Mucosa of descending colon (tissue), 3 donors: Measurements from ENCODE around the gene MARS1. TPM values are rescaled to one million over a fixed set of nuclear protein-coding genes. Genes with fewer than 3 reads are reported as not detected.
"Not testable (repeated sequence)": the region's sequence is repeated elsewhere in the genome, so short reads cannot be mapped to it uniquely, and the experiment has no call there.

Experiments
- ATAC-seq: fragments of 200-7000 bp; cut with Tn5 transposase; one replicate; pipeline ENCODE4 v1.9.1; 2020; ENCODE audit warnings: mild to moderate bottlenecking, moderate library complexity
- DNase-seq, 3 donors: peaks; one replicate each; pipeline ENCODE4 v3.0.0-alpha.2; 2020
- H3K36me3 ChIP-seq: fragments of 200-600 bp; one replicate; pipeline ENCODE4 v1.8.0; 2021; ENCODE audit warnings: low read depth, mild to moderate bottlenecking
- H3K4me1 ChIP-seq: fragments of 200-600 bp; one replicate; pipeline ENCODE4 v1.8.0; 2021; ENCODE audit warnings: low read depth, mild to moderate bottlenecking
- H3K4me3 ChIP-seq: fragments of 200-600 bp; one replicate; pipeline ENCODE4 v1.8.0; 2021; ENCODE audit warnings: mild to moderate bottlenecking
- H3K9me3 ChIP-seq: fragments of 200-600 bp; one replicate; pipeline ENCODE4 v1.8.0; 2021; ENCODE audit warnings: mild to moderate bottlenecking
- CTCF ChIP-seq: fragments of 200-600 bp; IDR thresholded peaks from one replicate; pipeline ENCODE4 v1.8.0; 2022; ENCODE audit warnings: antibody characterized with exemption, mild to moderate bottlenecking
- intact Hi-C, 2 donors: fragments of 100-400 bp; cut with DNase I in 1 of 2; cut with micrococcal nuclease in 1 of 2; formaldehyde crosslinking; loops; one replicate each; pipeline versions ENCODE4 v1.11.0 to v1.11.1; 2022; cut with DNase I, micrococcal nuclease
- long read RNA-seq, 2 donors: library from polyadenylated mRNA; unstranded; transcript quantifications; one replicate each; pipeline ENCODE4 v2.0.0, GENCODE V29; 2019 to 2021
- total RNA-seq, 3 donors: library from RNA; stranded (reverse); fragmentation: NEBNext Ultra II Directional in 2 of 3; extraction: Animal tissue kit (Norgen Biotek cat#: 25700) in 2 of 3; gene quantifications; one replicate each; pipeline versions ENCODE4 v1.2.1 to v1.2.4, GENCODE V29; 2021 to 2023
- donor health status: DM: no; HTN: no; CAD: no; lungs with moderate emphysema.
- donor health status: DM: no; HTN: no; CAD: no.
- donor health status: DM: no; HTN: yes; CAD: no.

Gene MARS1
- 100 to 1,000 TPM in 1 of 3 donors, 10 to 100 TPM in 2; 63.7 to 117 (median 94.7) TPM for total RNA-seq
- long read RNA-seq, donor 1, transcript MARS-201 (21 exons, 2,905 nt) = major isoform, 86 of 123 reads
- long read RNA-seq, donor 1, partial matches to known transcripts = 9 of 123 reads
- long read RNA-seq, donor 1, other reads (novel, unspliced or antisense) = 27 of 123 reads
- long read RNA-seq, donor 2, transcript MARS-201 (21 exons, 2,905 nt) = major isoform, 7 of 14 reads
- long read RNA-seq, donor 2, partial matches to known transcripts = 6 of 14 reads
- long read RNA-seq, donor 2, other reads (novel, unspliced or antisense) = 1 of 14 reads

- H3K4me1 ChIP-seq = peaks cover 10% of the 10 kb centered on the region
- H3K36me3 ChIP-seq = peaks cover 3% of the 10 kb centered on the region
- H3K4me3 ChIP-seq = peak within 1 kb of the TSS; percentile 71
- ATAC-seq (peak; percentile 99), DNase-seq (peak; percentile 93 to 97 (median 96))
- intact Hi-C loops = no loop called here
- peak; percentile 30 for TF ChIP-seq CTCF
- H3K9me3 ChIP-seq = no peaks in the 10 kb centered on the region
These were observed at the start of gene MARS1 for GRCh38 chr12:57487597-57488401. Gene MARS1 (plus strand): TSS chr12:57488068. CDS start chr12:57488091, 23 bp downstream.

- Histone ChIP-seq H3K36me3 (no peaks in the 10 kb centered on the region), H3K4me1 (no peaks in the 10 kb centered on the region), H3K4me3 (no peak overlapping the region), H3K9me3 (no peaks in the 10 kb centered on the region)
- ATAC-seq (no peak), DNase-seq (no peak)
- no peak for TF ChIP-seq CTCF
- intact Hi-C loops = no loop called here
These were observed 49.5 kb upstream of the MARS1 start for GRCh38 chr12:57438400-57438799.

GRCh38 chr12:57439762-57440266, 48.1 kb upstream of the MARS1 start:
- no peak overlapping the region for H3K4me3 ChIP-seq
- no peak for TF ChIP-seq CTCF
- no peaks in the 10 kb centered on the region for H3K36me3 ChIP-seq
- no peak for DNase-seq
- intact Hi-C loops = no loop called here
- no peak for ATAC-seq
- H3K4me1 ChIP-seq = no peaks in the 10 kb centered on the region
- H3K9me3 ChIP-seq = no peaks in the 10 kb centered on the region

- intact Hi-C loops, H3K9me3 ChIP-seq, ATAC-seq: not testable (repeated sequence)
These were observed 46.5 kb upstream of the MARS1 start for GRCh38 chr12:57441393-57441792.

GRCh38 chr12:57441846-57442427, 45.9 kb upstream of the MARS1 start:
- no peaks in the 10 kb centered on the region for H3K36me3 ChIP-seq
- H3K4me3 ChIP-seq = no peak overlapping the region
- H3K9me3 ChIP-seq = no peaks in the 10 kb centered on the region
- H3K4me1 ChIP-seq = no peaks in the 10 kb centered on the region
- DNase-seq (no peak), ATAC-seq (no peak)
- intact Hi-C loops = no loop called here
- no peak for TF ChIP-seq CTCF

More at GRCh38 chr12:57441393-57441792, 46.5 kb upstream of the MARS1 start:
- not testable (repeated sequence) for H3K4me1 ChIP-seq, H3K36me3 ChIP-seq, DNase-seq, H3K4me3 ChIP-seq

GRCh38 chr12:57444337-57444736, 43.5 kb upstream of the MARS1 start:
- DNase-seq, H3K9me3 ChIP-seq, H3K4me1 ChIP-seq, H3K4me3 ChIP-seq, intact Hi-C loops, H3K36me3 ChIP-seq, ATAC-seq: not testable (repeated sequence)
